NCI-H2081 treated with DMSO at 0.1 percent for 48 hours (cell line): Measurements from ENCODE around the gene KLF13.

Experiments
- DNase-seq: peaks from one replicate; lab custom pipeline; 2025; lab: John Stamatoyannopoulos, UW

The KLF13 gene

GRCh38 chr15:31326156-31326874, at the start of gene KLF13:
TSS of gene KLF13 (plus strand) at chr15:31326835. CDS start at chr15:31327213, 378 bp downstream.
- peak; percentile 68 for DNase-seq

DNA sequence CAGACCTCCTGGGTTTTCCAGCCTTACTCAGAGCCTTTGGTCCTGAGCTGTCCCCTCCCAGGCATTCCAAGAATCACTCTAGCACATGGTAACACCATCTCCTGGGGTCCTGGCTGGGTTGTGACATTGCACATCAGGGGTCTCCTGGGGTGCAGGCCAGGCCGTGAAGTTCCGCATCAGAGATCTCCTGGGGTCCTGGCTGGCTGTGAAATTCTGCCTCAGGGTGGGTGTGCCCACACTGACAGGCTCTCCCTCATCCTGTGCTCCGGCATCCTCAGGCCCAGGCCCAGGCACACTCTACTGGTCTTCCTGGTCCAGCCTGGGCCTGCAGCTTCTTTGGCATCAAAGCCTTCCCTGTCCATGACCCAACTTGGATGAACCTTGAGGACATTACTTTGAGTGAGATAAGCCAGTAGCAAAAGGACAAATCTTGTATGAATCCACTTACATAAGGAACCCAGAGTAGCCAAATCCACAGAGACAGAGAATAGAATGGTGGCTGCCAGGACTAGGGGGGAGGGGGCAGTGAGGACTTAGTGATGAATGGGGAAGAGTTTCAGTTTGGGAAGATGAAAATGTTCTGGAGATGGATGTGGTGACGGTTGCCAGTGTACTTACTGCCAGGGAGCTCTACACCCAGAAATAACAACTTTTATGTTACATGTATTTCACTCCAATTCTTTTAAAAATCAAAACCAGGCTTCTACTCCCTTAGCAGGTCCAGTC, 49.1 kb upstream of the KLF13 start:
- no peak for DNase-seq

DNA sequence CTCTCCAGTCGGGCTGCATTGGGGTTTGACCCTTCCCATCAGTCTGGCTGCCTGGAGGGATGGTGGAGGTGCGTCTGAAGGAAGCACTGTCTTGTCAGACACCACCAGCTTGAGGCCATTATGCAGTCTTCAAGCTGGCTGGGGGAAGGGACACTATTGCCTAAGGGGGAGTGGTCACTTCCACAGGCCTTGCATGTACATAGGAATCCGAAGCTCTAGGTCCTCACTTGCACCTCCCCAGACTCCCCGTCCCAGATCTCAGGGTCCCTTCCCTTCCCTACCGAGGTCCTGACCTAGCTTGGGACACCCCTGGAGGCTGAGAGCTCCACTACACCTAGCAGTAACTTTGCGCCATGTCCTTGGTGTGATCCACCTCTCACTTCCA, 48.6 kb upstream of the KLF13 start:
- DNase-seq: no peak

- no peak for DNase-seq
Measured at GRCh38 chr15:31278544-31279220, 48.0 kb upstream of the KLF13 start.

DNA sequence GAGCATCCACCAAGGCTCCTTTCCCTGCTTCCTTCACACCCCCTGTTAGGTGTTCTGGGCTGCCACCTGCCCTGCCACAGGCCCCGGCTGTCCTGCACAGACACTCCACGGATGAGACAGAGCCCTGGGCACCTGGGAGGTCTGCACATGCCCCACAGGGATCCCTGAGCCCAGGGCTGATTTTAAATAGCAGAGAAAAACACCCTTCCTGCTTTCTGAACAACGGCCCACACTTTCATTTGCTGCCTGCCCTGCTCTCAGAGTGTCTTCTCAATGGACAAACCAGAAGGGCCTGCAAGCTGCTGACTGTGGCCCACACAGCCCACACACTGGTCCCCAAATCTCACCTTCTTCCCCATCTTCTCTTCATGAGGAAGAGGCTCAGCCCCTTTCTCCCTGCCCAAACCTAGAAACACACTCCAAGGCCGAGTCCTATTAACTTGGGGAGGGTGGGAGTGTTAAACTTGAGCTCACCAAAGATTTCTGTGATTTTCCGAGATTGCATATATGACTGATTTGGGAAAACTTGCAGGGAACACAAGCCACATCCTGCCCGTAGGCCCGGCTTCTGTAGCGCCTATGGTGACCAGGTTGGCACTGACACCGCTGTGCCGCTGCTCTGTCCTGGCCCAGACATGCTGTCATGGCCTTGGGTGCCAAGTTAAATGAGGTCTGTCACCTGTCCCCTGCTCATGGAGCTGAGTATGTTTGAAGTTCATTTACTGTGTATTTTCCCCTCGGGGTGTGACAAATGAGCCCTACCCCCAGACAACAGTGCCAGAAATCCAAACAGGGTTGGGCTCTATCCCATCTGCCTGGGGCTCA, 47.2 kb upstream of the KLF13 start:
- DNase-seq: peak; percentile 96

DNA sequence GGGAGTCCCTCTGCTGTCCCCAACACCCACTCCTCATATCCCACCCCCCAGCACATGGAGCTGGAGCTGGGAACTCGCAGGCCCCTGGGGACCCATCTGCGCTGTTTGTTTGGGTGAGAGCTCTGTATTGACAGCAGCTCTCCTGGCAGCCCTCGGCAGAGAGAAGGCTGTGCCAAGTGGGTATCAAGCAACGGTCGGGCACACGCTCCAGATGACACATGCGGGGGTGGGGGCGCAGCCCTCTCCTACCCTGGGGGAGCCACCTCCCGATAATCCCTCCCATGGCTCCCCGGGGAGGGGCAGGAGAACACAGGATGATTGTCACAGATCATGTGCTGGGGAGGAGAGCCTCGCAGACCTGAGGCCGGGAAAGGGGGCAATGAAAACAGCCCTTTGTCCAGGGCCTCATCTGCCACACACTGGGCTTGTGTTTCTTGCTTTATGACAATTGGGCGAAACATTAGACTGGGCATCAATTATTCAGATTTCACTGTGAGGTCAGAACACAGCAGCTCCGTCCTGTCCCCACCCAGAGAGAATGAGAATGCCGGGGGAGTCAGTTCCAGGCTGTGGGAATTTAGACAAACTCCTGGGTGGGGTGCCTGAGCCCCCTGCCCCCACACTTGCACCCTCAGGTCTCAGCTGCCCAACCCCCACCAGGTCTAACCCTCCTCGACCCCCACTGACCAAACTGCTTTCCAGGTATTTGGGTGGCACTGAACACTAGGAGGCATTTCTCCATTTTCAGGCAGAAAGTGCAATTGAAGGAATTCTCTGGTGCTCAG, 46.4 kb upstream of the KLF13 start:
- DNase-seq: peak; percentile 96

DNA sequence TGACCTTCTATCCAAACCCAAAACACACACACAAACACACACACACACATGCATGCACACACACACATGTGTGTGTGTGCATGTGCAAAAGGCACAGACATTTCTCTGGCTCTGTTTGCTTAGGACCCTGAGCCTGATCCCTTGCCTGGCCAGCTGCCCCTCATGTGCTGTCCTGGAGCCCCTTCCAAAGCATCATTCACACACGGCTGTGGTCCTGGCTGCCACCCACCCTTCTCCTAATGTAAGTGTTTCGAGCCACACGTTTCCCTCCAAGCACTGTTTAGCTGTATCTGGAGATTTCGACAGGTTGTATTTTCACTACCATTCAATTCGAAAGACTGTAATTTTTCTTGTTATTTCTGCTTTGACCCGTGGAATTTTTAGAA, 45.8 kb upstream of the KLF13 start:
- DNase-seq: no peak

GRCh38 chr15:31283043-31283442, 43.6 kb upstream of the KLF13 start:
- DNase-seq: no peak

- DNase-seq: no peak
Measured at GRCh38 chr15:31285772-31286261, 40.8 kb upstream of the KLF13 start.

DNA sequence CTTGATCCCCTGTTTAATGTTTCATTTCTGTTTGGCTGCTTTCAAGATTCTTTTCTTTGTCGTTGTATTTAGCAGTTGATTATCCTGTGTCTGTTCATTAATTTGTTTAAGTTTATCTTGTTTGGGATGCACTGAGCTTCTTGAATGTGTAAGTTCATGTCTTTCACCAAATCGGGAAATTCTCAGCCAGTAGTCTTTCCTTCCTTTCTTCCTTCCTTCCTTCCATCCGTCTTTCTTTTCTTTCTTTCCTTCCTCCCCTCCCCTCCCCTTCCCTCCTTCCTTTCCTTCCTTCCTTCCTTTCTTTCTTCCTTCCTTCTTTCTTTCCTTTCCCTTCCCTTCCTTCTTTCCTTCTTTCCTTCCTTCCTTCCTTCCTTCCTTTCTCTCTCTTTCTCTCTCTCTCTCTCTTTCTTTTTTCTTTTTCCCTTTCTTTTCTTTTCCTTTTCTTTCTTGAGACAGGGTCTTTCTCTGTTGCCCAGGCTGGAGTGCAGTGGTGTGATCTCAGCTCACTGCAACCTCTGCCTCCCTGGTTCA, 35.5 kb upstream of the KLF13 start:
- DNase-seq: no peak

DNA sequence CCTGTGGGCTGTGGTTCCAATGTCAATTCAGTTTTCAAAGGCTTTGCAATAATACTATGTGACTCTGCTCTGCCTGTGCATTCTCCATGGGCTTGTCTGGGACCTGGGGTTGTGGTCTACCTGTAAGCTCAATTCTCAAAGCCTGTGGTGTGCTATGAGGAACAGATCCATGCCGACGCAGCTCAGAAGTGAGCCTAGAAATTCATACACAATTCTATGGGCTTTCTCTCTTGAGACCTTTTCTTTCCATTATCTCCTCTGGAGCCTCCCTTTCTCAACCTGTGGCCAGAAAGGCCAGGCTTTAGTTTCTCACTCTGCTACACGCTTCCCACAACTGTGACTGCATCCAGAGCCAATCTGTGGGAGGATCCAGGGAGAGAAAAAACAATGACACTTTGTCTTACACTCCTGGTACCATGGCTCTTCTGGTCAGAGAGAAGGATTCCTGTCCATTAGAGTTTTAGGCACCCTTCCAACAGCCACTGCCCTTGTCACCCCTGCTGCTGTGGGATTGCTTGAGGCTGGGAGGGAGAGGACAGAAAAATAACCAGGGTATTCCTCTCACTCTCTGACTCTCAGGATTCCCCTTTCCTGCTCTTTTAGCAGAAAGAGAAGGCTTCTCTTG, 34.1 kb upstream of the KLF13 start:
- DNase-seq: no peak

GRCh38 chr15:31293655-31294054, 33.0 kb upstream of the KLF13 start:
- DNase-seq: no peak

- no peak for DNase-seq
Measured at GRCh38 chr15:31294067-31294466, 32.6 kb upstream of the KLF13 start.

DNA sequence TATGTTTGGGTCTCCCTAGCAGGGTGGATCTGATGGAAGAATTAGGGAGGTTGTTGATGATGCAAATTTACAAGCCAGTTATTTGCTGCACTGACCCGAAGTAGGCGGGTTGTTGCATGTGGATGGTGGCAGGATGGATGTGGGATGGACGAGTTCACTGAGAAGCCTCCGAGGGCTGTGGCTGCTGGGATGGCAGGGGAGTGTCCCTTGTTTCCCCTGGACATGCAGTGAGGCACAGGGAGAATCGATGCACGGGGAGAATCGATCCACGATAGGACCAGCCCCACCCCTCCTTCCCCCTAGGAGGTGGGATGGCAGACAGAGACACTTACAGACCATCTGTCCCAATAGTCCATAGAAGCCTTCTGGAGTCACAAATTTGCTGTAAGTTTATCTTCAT, 31.0 kb upstream of the KLF13 start:
- DNase-seq: no peak

- no peak for DNase-seq
Measured at GRCh38 chr15:31296219-31296645, 30.4 kb upstream of the KLF13 start.

DNA sequence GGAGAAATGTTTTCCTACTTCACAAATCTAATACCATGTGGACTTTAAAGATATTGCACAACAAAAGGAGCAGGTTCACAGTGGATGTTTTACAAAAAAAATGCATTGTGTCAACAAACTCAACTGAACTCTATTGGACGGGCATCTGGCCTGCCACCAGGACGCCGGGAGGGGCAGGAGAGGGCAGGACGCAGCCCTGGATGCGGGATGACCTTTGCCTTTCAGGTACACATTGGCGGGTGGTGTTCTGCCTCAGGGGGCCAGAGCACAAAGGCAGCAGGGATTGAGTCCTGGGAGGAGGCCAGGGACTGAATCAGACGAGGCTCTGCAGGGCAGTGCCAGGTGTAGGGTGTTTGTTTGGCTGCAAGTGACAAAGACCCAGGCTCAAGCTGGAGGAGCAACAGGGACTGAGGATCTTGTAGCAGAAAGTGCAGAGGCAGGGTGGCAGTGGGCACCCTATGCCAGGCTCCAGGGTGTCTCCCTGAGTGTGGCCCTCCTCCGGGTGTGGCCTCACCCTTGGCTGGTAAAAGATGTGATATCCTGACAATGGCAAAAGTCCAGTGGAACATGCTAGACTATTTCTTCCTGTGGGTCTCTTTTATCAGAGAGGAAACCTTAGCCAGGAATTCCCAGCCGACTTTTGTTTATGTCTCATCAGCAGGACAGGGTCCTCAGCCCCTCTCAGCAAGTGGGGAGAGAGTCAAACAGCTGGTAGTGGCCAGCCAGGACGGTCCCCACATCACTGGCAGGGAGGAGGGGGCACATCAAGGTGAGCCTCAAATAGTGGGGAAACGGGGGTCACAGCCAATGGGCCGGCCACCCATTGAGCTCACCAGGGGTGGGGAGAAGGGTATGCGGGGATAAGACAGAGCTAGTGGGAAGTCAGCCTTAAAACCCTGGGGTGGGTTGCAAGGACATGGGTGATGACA, 29.7 kb upstream of the KLF13 start:
- DNase-seq: no peak

DNA sequence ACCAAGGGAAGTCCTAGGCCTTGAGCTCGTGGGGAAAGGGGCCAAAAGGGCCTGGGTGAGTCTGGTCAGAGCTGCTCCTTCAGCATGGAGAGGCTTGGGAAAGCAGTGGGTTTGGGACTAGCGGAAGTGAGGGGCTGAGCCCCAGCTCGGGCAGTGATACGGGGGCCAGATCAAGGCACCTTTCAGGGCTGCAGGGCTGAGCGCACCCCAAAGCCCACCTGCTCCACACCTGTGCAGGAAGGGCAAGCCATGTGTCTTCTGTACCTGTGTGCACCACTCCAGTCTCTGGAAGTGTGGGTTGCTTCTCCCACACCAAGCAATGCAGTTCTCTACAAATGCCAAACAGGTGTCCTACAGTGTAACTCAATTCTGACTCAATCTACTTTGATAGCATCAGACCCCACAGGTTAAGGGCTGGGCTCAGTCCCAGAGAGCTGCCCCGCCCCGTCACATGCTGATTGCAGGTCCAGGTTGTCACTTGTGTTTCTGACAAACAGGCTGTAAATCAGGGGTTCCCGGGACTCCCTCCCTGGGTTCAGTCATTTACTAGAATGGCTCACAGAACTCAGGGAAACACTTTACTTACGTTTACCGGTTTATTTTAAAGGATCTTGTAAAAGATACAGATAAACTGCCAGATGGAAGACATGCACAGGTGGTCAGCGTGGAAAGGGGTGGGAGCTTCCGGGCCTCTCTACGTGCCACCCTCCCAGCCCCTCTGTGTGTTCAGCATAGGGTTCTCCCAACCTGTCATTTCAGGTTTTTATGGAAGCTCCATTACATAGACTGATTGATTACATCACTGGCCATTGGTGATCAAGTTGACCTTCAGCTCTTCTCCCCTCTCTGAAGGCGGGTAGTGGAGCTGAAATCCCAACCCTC, 28.8 kb upstream of the KLF13 start:
- DNase-seq: no peak

GRCh38 chr15:31298707-31299172, 27.9 kb upstream of the KLF13 start:
- no peak for DNase-seq
